Lower leg skin (tissue), 4 donors: ENCODE measurements around the gene NEK11. TPM values are rescaled to one million over a fixed set of nuclear protein-coding genes. Genes with fewer than 3 reads are reported as not detected.

Source experiments
- DNase-seq, 2 donors: peaks; one replicate each; pipeline ENCODE4 v3.0.0-alpha.2; 2019; ENCODE audit warnings: low spot score in 2 of 2
- H3K4me3 ChIP-seq: fragments of 200-600 bp; sonication (generic); 2 replicates; pipeline ENCODE4 v1.5.1; 2017; ENCODE audit warnings: mild to moderate bottlenecking, low read depth; ENCODE audit not compliant: poor library complexity, severe bottlenecking
- POLR2A ChIP-seq, 2 donors: fragments of 450-650 bp; IDR thresholded peaks; one replicate each; pipeline ENCODE4 v1.6.1; 2016 to 2017; ENCODE audit warnings: antibody characterized with exemption in 2 of 2, mild to moderate bottlenecking in 1 of 2, moderate library complexity in 1 of 2
- WGBS, 2 donors: methylation state at CpG; one replicate each; pipeline ENCODE4 v1.1.5; 2018; 5-methylcytosine and 5-hydroxymethylcytosine counted together
- intact Hi-C: fragments of 100-400 bp; cut with DNase I; formaldehyde crosslinking; loops from one replicate; pipeline ENCODE4 v1.15.0; 2023; ENCODE audit warnings: low total_unique reads
- total RNA-seq, 4 donors: library from RNA; depleted of rRNA; stranded (reverse); fragments of >200 nt; gene quantifications; one replicate each; pipeline ENCODE4 v1.1.0, GENCODE V29; 2016
- TF ChIP-seq, protein P1 (sequence below), 3 donors: fragments of 450-650 bp; IDR thresholded peaks; one replicate each; pipeline ENCODE4 v1.5.1; 2016; ENCODE audit warnings: antibody characterized with exemption in 3 of 3, mild to moderate bottlenecking in 3 of 3, moderate library complexity in 2 of 3

NEK11 gene
- total RNA-seq, 4 donors from 2014 or later: 3.3 to 17.3 (median 6.6) TPM

DNA sequence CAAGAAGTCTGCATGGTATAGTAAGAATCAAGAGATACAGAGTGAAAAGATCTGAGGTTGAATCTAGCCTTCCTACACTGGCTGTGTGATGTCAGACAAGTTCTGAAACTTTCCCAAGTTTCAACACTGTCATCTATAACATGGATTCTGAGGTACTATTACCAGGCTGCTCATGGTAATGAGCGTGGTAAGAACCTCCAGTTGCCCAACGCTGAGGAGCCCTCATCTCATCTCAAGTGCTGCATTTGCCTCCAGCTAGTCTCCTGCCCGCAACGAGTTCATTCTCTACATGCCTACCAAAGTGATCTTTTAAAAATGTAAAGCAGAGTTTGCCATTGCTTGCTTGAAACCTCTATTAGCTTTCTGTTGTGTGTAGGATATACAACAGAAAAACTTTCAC lies 168.1 kb downstream of the NEK11 start:
- no peak for DNase-seq
- no peak for TF ChIP-seq POLR2A (IDR thresholded peaks at IDR 0.05)
- TF ChIP-seq, protein P1, sequence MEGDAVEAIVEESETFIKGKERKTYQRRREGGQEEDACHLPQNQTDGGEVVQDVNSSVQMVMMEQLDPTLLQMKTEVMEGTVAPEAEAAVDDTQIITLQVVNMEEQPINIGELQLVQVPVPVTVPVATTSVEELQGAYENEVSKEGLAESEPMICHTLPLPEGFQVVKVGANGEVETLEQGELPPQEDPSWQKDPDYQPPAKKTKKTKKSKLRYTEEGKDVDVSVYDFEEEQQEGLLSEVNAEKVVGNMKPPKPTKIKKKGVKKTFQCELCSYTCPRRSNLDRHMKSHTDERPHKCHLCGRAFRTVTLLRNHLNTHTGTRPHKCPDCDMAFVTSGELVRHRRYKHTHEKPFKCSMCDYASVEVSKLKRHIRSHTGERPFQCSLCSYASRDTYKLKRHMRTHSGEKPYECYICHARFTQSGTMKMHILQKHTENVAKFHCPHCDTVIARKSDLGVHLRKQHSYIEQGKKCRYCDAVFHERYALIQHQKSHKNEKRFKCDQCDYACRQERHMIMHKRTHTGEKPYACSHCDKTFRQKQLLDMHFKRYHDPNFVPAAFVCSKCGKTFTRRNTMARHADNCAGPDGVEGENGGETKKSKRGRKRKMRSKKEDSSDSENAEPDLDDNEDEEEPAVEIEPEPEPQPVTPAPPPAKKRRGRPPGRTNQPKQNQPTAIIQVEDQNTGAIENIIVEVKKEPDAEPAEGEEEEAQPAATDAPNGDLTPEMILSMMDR (IDR thresholded peaks at IDR 0.05): no peak
- H3K4me3 ChIP-seq: no peak overlapping the region
- WGBS, 2 donors: 90 to 95% methylated on average over 4 of the region's 4 CpGs
- intact Hi-C loops: no loop called here

- 96 to 97% methylated on average over 4 of the region's 4 CpGs for WGBS, 2 donors
- intact Hi-C loops: no loop called here
- DNase-seq: no peak
- no peak overlapping the region for H3K4me3 ChIP-seq
- TF ChIP-seq POLR2A (IDR thresholded peaks at IDR 0.05): no peak
- TF ChIP-seq, protein P1 (IDR thresholded peaks at IDR 0.05): no peak
Measured at GRCh38 chr3:131200636-131201199, 174.0 kb downstream of the NEK11 start.

DNA sequence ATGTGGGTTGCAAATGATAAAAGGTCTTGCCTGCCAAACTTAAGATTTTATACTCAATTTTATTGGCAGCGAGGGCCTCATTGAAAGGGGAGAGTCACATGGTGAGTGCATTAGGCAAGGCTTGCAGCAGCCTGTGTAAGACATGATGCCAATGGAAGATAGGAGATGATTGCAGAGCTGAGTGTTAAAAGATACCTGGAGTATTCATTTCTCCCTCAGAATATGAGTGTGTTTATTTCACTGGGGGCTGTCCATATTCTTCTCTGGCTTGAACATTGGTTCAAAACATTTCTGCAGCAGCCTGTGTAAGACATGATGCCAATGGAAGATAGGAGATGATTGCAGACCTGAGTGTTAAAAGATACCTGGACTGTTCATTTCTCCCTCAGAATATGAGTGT lies 189.7 kb downstream of the NEK11 start:
- no peak for DNase-seq
- no peak overlapping the region for H3K4me3 ChIP-seq
- TF ChIP-seq, protein P1 (IDR thresholded peaks at IDR 0.05): no peak
- no peak for TF ChIP-seq POLR2A (IDR thresholded peaks at IDR 0.05)
- intact Hi-C loops: no loop called here
- WGBS, 2 donors: 26 to 58% methylated on average over 1 of the region's 1 CpG

DNA sequence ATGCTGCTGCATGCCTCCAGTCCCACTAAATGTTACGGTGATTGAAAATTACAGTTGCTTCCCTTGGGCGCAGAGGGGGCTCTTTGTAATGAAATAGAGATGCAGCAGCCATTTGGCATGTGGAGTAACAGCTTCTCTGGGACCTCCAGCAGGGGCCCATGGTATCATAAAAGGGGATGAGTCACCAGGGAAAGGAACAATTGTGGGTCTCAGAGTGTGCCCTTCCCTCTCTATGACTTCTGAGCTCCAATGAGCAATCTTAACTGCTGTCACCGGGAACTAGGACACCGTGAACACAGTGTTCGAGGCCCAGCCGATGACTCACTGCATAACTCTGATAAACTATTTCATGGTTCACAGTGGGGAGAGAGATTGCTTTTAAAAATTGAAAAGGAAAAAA lies 190.1 kb downstream of the NEK11 start:
- DNase-seq: no peak
- TF ChIP-seq, protein P1 (IDR thresholded peaks at IDR 0.05): no peak
- no peak for TF ChIP-seq POLR2A (IDR thresholded peaks at IDR 0.05)
- intact Hi-C loops: no loop called here
- H3K4me3 ChIP-seq: no peak overlapping the region
- 39 to 54% methylated on average over 6 of the region's 6 CpGs for WGBS, 2 donors

DNA sequence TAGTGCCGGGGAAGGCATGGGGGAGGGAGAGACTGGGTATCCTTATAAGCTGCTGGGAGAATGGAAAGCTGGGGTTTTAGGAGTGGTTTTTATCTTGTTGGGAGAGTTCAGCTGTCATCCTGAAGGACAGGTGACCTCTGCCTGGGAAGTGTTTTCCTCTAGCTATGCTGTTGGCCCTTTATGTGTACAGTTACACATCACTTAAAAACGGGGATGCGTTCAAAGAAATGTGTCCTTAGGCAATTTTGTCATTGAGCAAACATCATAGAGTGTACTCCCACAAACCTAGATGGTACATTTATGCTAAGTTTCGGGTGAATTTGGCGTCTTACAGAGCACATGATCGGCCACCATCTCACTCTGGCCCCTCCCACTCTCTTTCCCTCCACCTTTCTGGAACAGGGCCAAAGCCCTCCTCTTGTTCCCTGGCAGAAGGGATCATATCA lies 190.6 kb downstream of the NEK11 start:
- TF ChIP-seq POLR2A (IDR thresholded peaks at IDR 0.05): no peak
- TF ChIP-seq, protein P1 (IDR thresholded peaks at IDR 0.05): no peak
- DNase-seq: no peak
- WGBS, 2 donors: 45 to 65% methylated on average over 6 of the region's 6 CpGs
- intact Hi-C loops: no loop called here
- H3K4me3 ChIP-seq: no peak overlapping the region

DNA sequence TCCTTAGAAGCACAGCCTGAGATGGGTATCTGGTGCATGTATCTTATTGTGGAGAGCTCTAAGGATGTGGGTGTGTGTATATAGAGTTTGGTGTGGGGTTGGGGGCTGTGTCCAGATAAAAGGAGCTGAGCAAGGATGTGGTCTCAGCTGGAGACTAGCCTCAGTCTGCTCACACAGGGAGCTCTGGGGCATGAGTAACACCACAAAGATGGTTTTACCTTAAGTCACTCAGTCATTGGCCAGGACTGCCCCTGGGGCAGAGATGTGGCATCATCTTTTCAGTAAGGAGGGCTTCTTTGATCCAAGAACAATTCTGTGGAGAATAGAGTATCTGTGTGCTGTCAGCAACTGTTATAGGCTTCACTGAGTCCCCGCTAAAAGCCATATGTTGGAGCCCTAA lies 191.5 kb downstream of the NEK11 start:
- no peak for DNase-seq
- WGBS, 2 donors: 100% methylated on average over 1 of the region's 1 CpG
- intact Hi-C loops: no loop called here
- TF ChIP-seq, protein P1 (IDR thresholded peaks at IDR 0.05): no peak
- TF ChIP-seq POLR2A (IDR thresholded peaks at IDR 0.05): no peak
- no peak overlapping the region for H3K4me3 ChIP-seq
